Aorta (tissue), 5 donors: ENCODE data around the gene RNF152. TPM values are rescaled to one million over a fixed set of nuclear protein-coding genes. Genes with fewer than 3 reads are reported as not detected.

Experiments used
- ATAC-seq: fragments of 200-7000 bp; cut with Tn5 transposase; one replicate; pipeline ENCODE4 v1.9.1; 2022; ENCODE audit warnings: moderate library complexity; ENCODE audit not compliant: low FRiP score
- DNase-seq, 2 donors: peaks; one replicate each; pipeline ENCODE4 v3.0.0-alpha.2; 2020
- H3K27ac ChIP-seq, 2 donors: one replicate each; pipeline ENCODE4 v1.5.1; 2013; ENCODE audit warnings: low read length in 2 of 2, mild to moderate bottlenecking in 2 of 2, moderate library complexity in 2 of 2, control low read depth in 1 of 2, inconsistent platforms in 1 of 2, low read depth in 1 of 2
- H3K27me3 ChIP-seq, 2 donors: one replicate each; pipeline ENCODE4 v1.6.1; 2013; ENCODE audit warnings: control low read depth in 1 of 2, low read length in 1 of 2, mild to moderate bottlenecking in 1 of 2, moderate library complexity in 1 of 2; ENCODE audit not compliant: insufficient read depth in 2 of 2, control insufficient read depth in 1 of 2
- H3K36me3 ChIP-seq, 2 donors: one replicate each; pipeline ENCODE4 v1.6.1; 2013; ENCODE audit warnings: control low read depth in 1 of 2, low read length in 1 of 2, mild to moderate bottlenecking in 1 of 2; ENCODE audit not compliant: insufficient read depth in 2 of 2, control insufficient read depth in 1 of 2
- H3K4me1 ChIP-seq, 2 donors: one replicate each; pipeline ENCODE4 v1.6.1; 2013; ENCODE audit warnings: low read length in 2 of 2, control low read depth in 1 of 2, mild to moderate bottlenecking in 1 of 2, moderate library complexity in 1 of 2; ENCODE audit not compliant: insufficient read depth in 2 of 2, control insufficient read depth in 1 of 2
- H3K4me3 ChIP-seq, 2 donors: one replicate each; pipeline ENCODE4 v1.5.1; 2013; ENCODE audit warnings: low read length in 2 of 2, control low read depth in 1 of 2, mild to moderate bottlenecking in 1 of 2
- H3K9me3 ChIP-seq: one replicate; pipeline ENCODE4 v1.6.1; 2013; ENCODE audit warnings: mild to moderate bottlenecking, low read length; ENCODE audit not compliant: control insufficient read depth
- WGBS, 2 donors: extraction: QIAGEN DNeasy Blood & Tissue Kit; methylation state at CpG; one replicate each; pipeline ENCODE4 v1.1.7; 2013; 5-methylcytosine and 5-hydroxymethylcytosine counted together
- intact Hi-C, 2 donors: fragments of 100-400 bp; cut with DNase I; formaldehyde crosslinking; loops; one replicate each; pipeline versions ENCODE4 v1.14.2 to v1.15.0; 2022
- polyA plus RNA-seq, 2 donors: library from polyadenylated mRNA; stranded (reverse); fragments of 200-250 nt; gene quantifications; one replicate each; pipeline ENCODE4 v1.2.3, GENCODE V29; 2013
- total RNA-seq, 2 donors: library from RNA; stranded (reverse); fragmentation: NEBNext Ultra II Directional; extraction: Animal tissue kit (Norgen Biotek cat#: 25700); gene quantifications; one replicate each; pipeline ENCODE4 v1.2.1, GENCODE V29; 2021
- donor health status: healthy with polysubstance abuse.
- donor health status: Bipolar disorder and iron deficiency.
- donor health status: DM: no; HTN: no; CAD: no.
- donor health status: DM: no; HTN: no; CAD: no.
- donor health status: DM: yes; HTN: yes; CAD: no.

The RNF152 gene
- total and polyA plus RNA-seq, 4 donors = 5.3 to 25.5 (median 21.5) TPM

DNA sequence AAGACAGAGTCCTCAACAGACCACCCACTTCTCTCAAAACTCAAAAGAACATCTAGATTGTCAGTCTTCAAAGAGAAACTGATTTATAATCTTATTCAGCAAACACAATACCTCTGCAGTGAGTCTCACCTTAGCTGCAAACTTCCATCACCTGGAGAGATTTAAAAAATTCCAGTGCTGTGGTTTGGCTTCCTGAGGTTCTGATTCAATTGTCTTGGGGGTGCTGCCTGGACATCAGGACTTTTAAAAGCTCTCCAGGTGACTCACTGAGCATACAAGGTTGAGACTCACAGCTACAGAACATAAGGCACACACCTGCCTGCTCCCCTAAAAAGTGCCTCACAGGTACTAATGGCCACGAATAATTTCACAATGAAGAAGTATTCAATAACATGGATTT, 40.3 kb downstream of the RNF152 start:
- 79 to 86% methylated on average over 1 of the region's 1 CpG for WGBS, 2 donors
- DNase-seq (no peak), ATAC-seq (no peak)
- intact Hi-C loops = loop anchor here (5.0 kb wide), 2 partner anchors 40 to 115 kb away; partner anchors contain the start of gene RNF152 (in 1 of the 2)
- Histone ChIP-seq H3K27ac (peak overlapping the region in 1 of 2 donors; percentile 62), H3K36me3 (no peaks in the 10 kb centered on the region), H3K4me3 (no peak overlapping the region), H3K4me1 (peaks cover 2 to 3% of the 10 kb centered on the region in 2 donors), H3K27me3 (no peaks in the 10 kb centered on the region), H3K9me3 (no peaks in the 10 kb centered on the region)

GRCh38 chr18:61851940-61852451, 40.8 kb downstream of the RNF152 start:
- intact Hi-C loops = loop anchor here (5.0 kb wide), 2 partner anchors 40 to 115 kb away; partner anchors contain the start of gene RNF152 (in 1 of the 2)
- H3K4me1 ChIP-seq = peaks cover 2 to 3% of the 10 kb centered on the region in 2 donors
- no peak overlapping the region for H3K27ac ChIP-seq
- H3K36me3 ChIP-seq = no peaks in the 10 kb centered on the region
- DNase-seq (peak in 1 of 2 donors; percentile 63), ATAC-seq (no peak)
- no peaks in the 10 kb centered on the region for H3K9me3 ChIP-seq
- WGBS, 2 donors = 4 to 6% methylated on average over 3 of the region's 3 CpGs
- H3K27me3 ChIP-seq = no peaks in the 10 kb centered on the region
- H3K4me3 ChIP-seq = no peak overlapping the region

GRCh38 chr18:61851279-61851678, 41.5 kb downstream of the RNF152 start:
- H3K36me3 ChIP-seq = no peaks in the 10 kb centered on the region
- ATAC-seq = no peak
- H3K27ac ChIP-seq = peak overlapping the region in 1 of 2 donors; percentile 18
- H3K4me1 ChIP-seq = peaks cover 2 to 3% of the 10 kb centered on the region in 2 donors
- WGBS, 2 donors = 42 to 48% methylated on average over 3 of the region's 3 CpGs
- intact Hi-C loops = loop anchor here (5.0 kb wide), 2 partner anchors 41 to 114 kb away; partner anchors contain the start of gene RNF152 (in 1 of the 2)
- no peaks in the 10 kb centered on the region for H3K27me3 ChIP-seq
- no peak for DNase-seq
- no peaks in the 10 kb centered on the region for H3K9me3 ChIP-seq
- H3K4me3 ChIP-seq = no peak overlapping the region

DNA sequence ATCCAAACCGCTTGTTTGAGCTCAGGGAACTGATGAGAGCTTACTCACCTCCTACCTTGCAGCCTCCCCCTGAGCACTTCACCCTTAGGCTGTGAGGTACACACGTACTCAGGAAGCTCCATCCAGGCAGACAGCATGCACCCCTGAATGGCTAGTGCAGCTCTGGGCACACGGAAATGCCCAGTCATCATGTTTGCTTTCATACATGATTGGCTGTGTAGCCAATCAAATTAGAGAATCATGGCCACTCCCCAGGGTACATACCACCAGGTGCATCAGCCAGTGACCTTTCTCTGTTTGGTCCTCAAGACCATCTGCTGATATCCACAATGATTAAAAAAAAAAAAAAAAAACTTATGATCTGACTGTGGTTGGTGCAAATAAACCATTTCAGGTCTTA, 42.1 kb downstream of the RNF152 start:
- intact Hi-C loops = loop anchor here (5.0 kb wide), 2 partner anchors 42 to 113 kb away; partner anchors contain the start of gene RNF152 (in 1 of the 2)
- Histone ChIP-seq H3K4me1 (peaks cover 2 to 3% of the 10 kb centered on the region in 2 donors), H3K36me3 (no peaks in the 10 kb centered on the region), H3K4me3 (no peak overlapping the region), H3K9me3 (no peaks in the 10 kb centered on the region), H3K27me3 (no peaks in the 10 kb centered on the region), H3K27ac (peak overlapping the region in 1 of 2 donors; percentile 35)
- WGBS, 2 donors = 82 to 89% methylated on average over 3 of the region's 3 CpGs
- no peak for DNase-seq
- ATAC-seq = no peak

GRCh38 chr18:61847164-61847791, 45.5 kb downstream of the RNF152 start:
- H3K9me3 ChIP-seq = no peaks in the 10 kb centered on the region
- no peak overlapping the region for H3K27ac ChIP-seq
- H3K36me3 ChIP-seq = no peaks in the 10 kb centered on the region
- no peak for DNase-seq
- H3K4me3 ChIP-seq = no peak overlapping the region
- H3K4me1 ChIP-seq = no peaks in the 10 kb centered on the region
- H3K27me3 ChIP-seq = no peaks in the 10 kb centered on the region
- ATAC-seq = no peak
- WGBS, 2 donors = 88 to 91% methylated on average over 7 of the region's 7 CpGs
- intact Hi-C loops = no loop called here

- WGBS, 2 donors = 82% methylated on average over 7 of the region's 7 CpGs
- no peaks in the 10 kb centered on the region for H3K27me3 ChIP-seq
- intact Hi-C loops = no loop called here
- H3K36me3 ChIP-seq = no peaks in the 10 kb centered on the region
- ATAC-seq = no peak
- no peak for DNase-seq
- H3K27ac ChIP-seq = no peak overlapping the region
- H3K4me1 ChIP-seq = no peaks in the 10 kb centered on the region
- no peak overlapping the region for H3K4me3 ChIP-seq
- no peaks in the 10 kb centered on the region for H3K9me3 ChIP-seq
These were observed 47.6 kb downstream of the RNF152 start for GRCh38 chr18:61845197-61845596.

DNA sequence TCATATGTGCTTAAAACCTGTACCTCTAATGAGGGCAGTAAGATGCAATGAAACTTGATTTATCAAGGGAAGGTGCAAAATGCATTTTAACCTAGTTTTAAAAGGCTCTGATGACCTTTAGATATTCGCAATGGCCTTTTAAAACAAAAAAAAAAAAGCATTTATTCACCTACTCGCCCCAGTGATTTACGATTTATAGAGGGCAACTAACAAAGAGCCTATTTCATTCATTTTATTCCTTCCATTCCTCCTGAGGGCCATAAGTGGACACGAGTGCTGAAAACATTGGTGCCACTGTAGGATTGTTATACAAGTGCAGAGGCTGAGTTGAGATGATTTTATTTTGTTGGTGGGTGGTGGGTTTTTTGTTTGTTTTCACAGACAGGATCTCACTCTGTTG, 48.1 kb downstream of the RNF152 start:
- intact Hi-C loops = no loop called here
- DNase-seq = no peak
- Histone ChIP-seq H3K4me3 (no peak overlapping the region), H3K27ac (no peak overlapping the region), H3K36me3 (no peaks in the 10 kb centered on the region), H3K4me1 (no peaks in the 10 kb centered on the region), H3K27me3 (no peaks in the 10 kb centered on the region), H3K9me3 (no peaks in the 10 kb centered on the region)
- 84 to 89% methylated on average over 4 of the region's 4 CpGs for WGBS, 2 donors
- ATAC-seq = no peak

GRCh38 chr18:61842146-61842545, 50.7 kb downstream of the RNF152 start:
- no peaks in the 10 kb centered on the region for H3K27me3 ChIP-seq
- ATAC-seq = no peak
- H3K36me3 ChIP-seq = no peaks in the 10 kb centered on the region
- H3K9me3 ChIP-seq = no peaks in the 10 kb centered on the region
- DNase-seq = no peak
- intact Hi-C loops = no loop called here
- H3K27ac ChIP-seq = no peak overlapping the region
- WGBS, 2 donors = 6 to 8% methylated on average over 2 of the region's 2 CpGs
- H3K4me1 ChIP-seq = peaks cover 0 to 2% of the 10 kb centered on the region in 2 donors
- H3K4me3 ChIP-seq = no peak overlapping the region

DNA sequence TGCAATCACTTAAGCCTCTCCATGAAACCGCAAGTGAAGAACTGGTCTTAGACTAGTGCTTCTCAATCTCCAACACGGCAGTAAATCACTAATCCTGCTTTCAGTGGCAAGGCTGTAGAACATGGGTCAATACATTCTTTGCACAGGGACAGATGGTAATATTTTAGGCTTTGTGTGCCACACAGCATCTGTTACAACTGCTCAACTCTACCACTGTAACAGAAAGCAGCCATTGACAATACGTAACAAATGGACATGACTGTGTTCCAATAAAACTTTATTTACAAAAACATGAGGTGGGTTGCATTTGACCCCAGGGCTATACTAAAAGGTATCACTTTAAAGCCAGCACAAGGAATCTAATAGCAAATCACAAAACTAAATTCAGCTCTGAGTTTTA, 51.1 kb downstream of the RNF152 start:
- no peak for ATAC-seq
- no peak overlapping the region for H3K4me3 ChIP-seq
- no peak overlapping the region for H3K27ac ChIP-seq
- intact Hi-C loops = no loop called here
- no peaks in the 10 kb centered on the region for H3K36me3 ChIP-seq
- WGBS, 2 donors = 64 to 83% methylated on average over 3 of the region's 3 CpGs
- peaks cover 0 to 2% of the 10 kb centered on the region in 2 donors for H3K4me1 ChIP-seq
- DNase-seq = no peak
- no peaks in the 10 kb centered on the region for H3K27me3 ChIP-seq
- no peaks in the 10 kb centered on the region for H3K9me3 ChIP-seq
